H9 (cell line): ENCODE data around the gene MAPK14. TPM values are rescaled to one million over a fixed set of nuclear protein-coding genes. Genes with fewer than 3 reads are reported as not detected.
A peak's percentile ranks its signal among the peaks of the same experiment; 100 is the strongest.

Experiments used
- DNase-seq: peaks from one replicate; pipeline ENCODE4 v3.0.0-alpha.2; 2017
- H2AFZ ChIP-seq: one replicate; pipeline ENCODE4 v1.6.1; 2013; ENCODE audit warnings: mild to moderate bottlenecking, low read length, control low read depth, moderate library complexity
- H2AK5ac ChIP-seq: 2 replicates; pipeline ENCODE4 v1.6.1; 2013; ENCODE audit warnings: low read length, control low read depth, mixed read lengths; ENCODE audit not compliant: insufficient read length
- H2BK120ac ChIP-seq: one replicate; pipeline ENCODE4 v1.6.1; 2013; ENCODE audit warnings: low read depth, mild to moderate bottlenecking, low read length, control low read depth, inconsistent platforms; ENCODE audit not compliant: poor library complexity, severe bottlenecking
- H2BK12ac ChIP-seq: 2 replicates; pipeline ENCODE4 v1.6.1; 2013; ENCODE audit warnings: low read length, control low read depth, mixed read lengths, low read depth; ENCODE audit not compliant: insufficient read length
- H2BK15ac ChIP-seq: 2 replicates; pipeline ENCODE4 v1.6.1; 2013; ENCODE audit warnings: low read depth, low read length, control low read depth
- H2BK20ac ChIP-seq: one replicate; pipeline ENCODE4 v1.6.1; 2013; ENCODE audit warnings: low read depth, mild to moderate bottlenecking, low read length, control low read depth, inconsistent platforms; ENCODE audit not compliant: poor library complexity, severe bottlenecking
- H2BK5ac ChIP-seq: 2 replicates; pipeline ENCODE4 v1.6.1; 2013; ENCODE audit warnings: low read length, control low read depth, mixed read lengths; ENCODE audit not compliant: insufficient read length
- H3K14ac ChIP-seq: 2 replicates; pipeline ENCODE4 v1.6.1; 2013; ENCODE audit warnings: low read length, control low read depth; ENCODE audit not compliant: insufficient read depth
- H3K18ac ChIP-seq: 2 replicates; pipeline ENCODE4 v1.6.1; 2013; ENCODE audit warnings: low read depth, mild to moderate bottlenecking, mixed read lengths, low read length, control low read depth; ENCODE audit not compliant: insufficient read length
- H3K23ac ChIP-seq: 2 replicates; pipeline ENCODE4 v1.6.1; 2013; ENCODE audit warnings: low read length, control low read depth, mixed read lengths, low read depth; ENCODE audit not compliant: insufficient read length
- H3K23me2 ChIP-seq: 2 replicates; pipeline ENCODE4 v1.6.1; 2013; ENCODE audit warnings: low read depth, mild to moderate bottlenecking, mixed read lengths, low read length, control low read depth; ENCODE audit not compliant: insufficient read length, poor library complexity, severe bottlenecking
- H3K27ac ChIP-seq: 2 replicates; pipeline ENCODE4 v1.5.1; 2013; ENCODE audit warnings: low read length, control low read depth, mixed read lengths, low read depth; ENCODE audit not compliant: insufficient read length
- H3K27me3 ChIP-seq: 2 replicates; pipeline ENCODE4 v1.6.1; 2013; ENCODE audit warnings: low read length, control low read depth, inconsistent platforms; ENCODE audit not compliant: insufficient read depth
- H3K4ac ChIP-seq: 2 replicates; pipeline ENCODE4 v1.6.1; 2013; ENCODE audit warnings: low read depth, mild to moderate bottlenecking, control low read depth, inconsistent platforms, low read length, moderate library complexity
- H3K4me1 ChIP-seq: 2 replicates; pipeline ENCODE4 v1.6.1; 2013; ENCODE audit warnings: low read length, control low read depth, inconsistent platforms; ENCODE audit not compliant: insufficient read depth
- H3K4me2 ChIP-seq: 2 replicates; pipeline ENCODE4 v1.6.1; 2013; ENCODE audit warnings: low read length, control low read depth, mixed read lengths; ENCODE audit not compliant: insufficient read length, insufficient read depth
- H3K56ac ChIP-seq: 2 replicates; pipeline ENCODE4 v1.6.1; 2013; ENCODE audit warnings: low read depth, mild to moderate bottlenecking, mixed read lengths, low read length, control low read depth; ENCODE audit not compliant: insufficient read length
- H3K79me1 ChIP-seq: 2 replicates; pipeline ENCODE4 v1.6.1; 2013; ENCODE audit warnings: low read depth, mild to moderate bottlenecking, moderate library complexity, low read length, control low read depth, inconsistent platforms; ENCODE audit not compliant: insufficient read depth, poor library complexity, severe bottlenecking
- H3K79me2 ChIP-seq: 2 replicates; pipeline ENCODE4 v1.6.1; 2013; ENCODE audit warnings: low read length, control low read depth, inconsistent platforms; ENCODE audit not compliant: insufficient read depth
- H3K9ac ChIP-seq: 2 replicates; pipeline ENCODE4 v1.6.1; 2013; ENCODE audit warnings: low read length, control low read depth, mixed read lengths; ENCODE audit not compliant: insufficient read length; ENCODE audit errors: extremely low read depth
- H3K9me3 ChIP-seq: one replicate; pipeline ENCODE4 v1.6.1; 2013; ENCODE audit warnings: low read depth, low read length, inconsistent platforms; ENCODE audit not compliant: control insufficient read depth
- H3T11ph ChIP-seq: one replicate; pipeline ENCODE4 v1.6.1; 2013; ENCODE audit warnings: mild to moderate bottlenecking, low read length, control low read depth, inconsistent platforms
- H4K20me1 ChIP-seq: one replicate; pipeline ENCODE4 v1.6.1; 2013; ENCODE audit not compliant: control insufficient read depth, insufficient read length, insufficient read depth
- H4K5ac ChIP-seq: 2 replicates; pipeline ENCODE4 v1.6.1; 2013; ENCODE audit warnings: low read depth, mild to moderate bottlenecking, mixed read lengths, low read length, control low read depth; ENCODE audit not compliant: insufficient read length
- H4K8ac ChIP-seq: replicated peaks from 2 replicates; pipeline ENCODE4 v1.6.1; 2013; ENCODE audit warnings: low read length, control low read depth, mixed read lengths, low read depth; ENCODE audit not compliant: insufficient read length
- H4K91ac ChIP-seq: 2 replicates; pipeline ENCODE4 v1.6.1; 2013; ENCODE audit warnings: low read depth, mild to moderate bottlenecking, moderate library complexity, mixed read lengths, low read length, control low read depth; ENCODE audit not compliant: insufficient read length
- H3K27ac Mint-ChIP-seq, 3 experiments: 2 replicates in 2 of 3; 3 replicates in 1 of 3; pipeline ENCODE4 v1.8.0; 2020 to 2021; ENCODE audit warnings: mixed read lengths in 3 of 3, mild to moderate bottlenecking in 1 of 3, moderate library complexity in 1 of 3
- H3K27me3 Mint-ChIP-seq: 2 replicates; pipeline ENCODE4 v1.8.0; 2021; ENCODE audit warnings: low read depth, mild to moderate bottlenecking, moderate library complexity, mixed read lengths
- H3K36me3 Mint-ChIP-seq, 3 experiments: 2 replicates in 2 of 3; 3 replicates in 1 of 3; pipeline ENCODE4 v1.8.0; 2020 to 2021; ENCODE audit warnings: low read depth in 3 of 3, mixed read lengths in 3 of 3; ENCODE audit not compliant: insufficient read depth in 1 of 3
- H3K4me1 Mint-ChIP-seq, 2 experiments: 2 replicates each; pipeline ENCODE4 v1.8.0; 2020; ENCODE audit warnings: mixed read lengths in 2 of 2
- H3K4me3 Mint-ChIP-seq, 2 experiments: 2 replicates in 1 of 2; 3 replicates in 1 of 2; pipeline ENCODE4 v1.8.0; 2020 to 2021; ENCODE audit warnings: mild to moderate bottlenecking in 2 of 2, mixed read lengths in 2 of 2, moderate library complexity in 1 of 2
- H3K9me3 Mint-ChIP-seq, 2 experiments: 2 replicates in 1 of 2; 3 replicates in 1 of 2; pipeline ENCODE4 v1.8.0; 2020; ENCODE audit warnings: mild to moderate bottlenecking in 2 of 2, mixed read lengths in 2 of 2, moderate library complexity in 1 of 2
- WGBS: extraction: QIAGEN DNeasy Blood & Tissue Kit; methylation state at CpG from one replicate; pipeline ENCODE4 v1.1.7; 2013; ENCODE audit warnings: missing lambda C conversion rate, low lambda C conversion rate, mixed read lengths; ENCODE audit not compliant: insufficient read length; ENCODE audit errors: extremely low coverage; 5-methylcytosine and 5-hydroxymethylcytosine counted together
- total RNA-seq: library from RNA; stranded (reverse); gene quantifications from 2 replicates; pipeline ENCODE4 v1.2.1, GENCODE V29; 2021
- TF ChIP-seq, protein P1 (sequence below): fragments of 200-600 bp; sonication (generic); conservative IDR thresholded peaks from 3 replicates; pipeline ENCODE4 v1.8.0; 2021; ENCODE audit warnings: antibody characterized with exemption, mild to moderate bottlenecking

The MAPK14 gene
- total RNA-seq, 1 experiment from 2014 or later: 40.5 TPM

GRCh38 chr6:36120539-36120938, 92.9 kb downstream of the MAPK14 start:
- H3K36me3 Mint-ChIP-seq: peaks cover 0 to 3% (median 0%) of the 10 kb centered on the region in 3 experiments; a peak in 3 of 7 replicates
- Histone ChIP-seq H3K56ac (no peak overlapping the region), H4K5ac (no peak overlapping the region), H2BK120ac (no peak overlapping the region), H3K4ac (no peak overlapping the region), H3K27ac (no peak overlapping the region), H3K18ac (no peak overlapping the region), H3K4me2 (no peak overlapping the region), H3K9ac (no peak overlapping the region), H3T11ph (no peak overlapping the region), H3K23me2 (no peaks in the 10 kb centered on the region), H3K79me1 (no peaks in the 10 kb centered on the region), H3K14ac (no peak overlapping the region), H3K27me3 (no peaks in the 10 kb centered on the region), H3K4me1 (peaks cover 4% of the 10 kb centered on the region), H2BK15ac (no peak overlapping the region), H4K91ac (no peak overlapping the region), H2BK12ac (no peak overlapping the region), H2AK5ac (no peak overlapping the region), H3K23ac (no peak overlapping the region), H2AFZ (no peak overlapping the region), H2BK20ac (no peak overlapping the region), H4K8ac (no peak overlapping the region), H2BK5ac (no peak overlapping the region), H3K9me3 (no peaks in the 10 kb centered on the region), H4K20me1 (no peaks in the 10 kb centered on the region), H3K79me2 (no peaks in the 10 kb centered on the region)
- peaks cover 23% of the 10 kb centered on the region in 2 experiments for H3K4me1 Mint-ChIP-seq
- no CpG with 5 or more reads among the region's 10 CpGs for WGBS
- H3K4me3 Mint-ChIP-seq: no peak overlapping the region
- TF ChIP-seq, protein P1, sequence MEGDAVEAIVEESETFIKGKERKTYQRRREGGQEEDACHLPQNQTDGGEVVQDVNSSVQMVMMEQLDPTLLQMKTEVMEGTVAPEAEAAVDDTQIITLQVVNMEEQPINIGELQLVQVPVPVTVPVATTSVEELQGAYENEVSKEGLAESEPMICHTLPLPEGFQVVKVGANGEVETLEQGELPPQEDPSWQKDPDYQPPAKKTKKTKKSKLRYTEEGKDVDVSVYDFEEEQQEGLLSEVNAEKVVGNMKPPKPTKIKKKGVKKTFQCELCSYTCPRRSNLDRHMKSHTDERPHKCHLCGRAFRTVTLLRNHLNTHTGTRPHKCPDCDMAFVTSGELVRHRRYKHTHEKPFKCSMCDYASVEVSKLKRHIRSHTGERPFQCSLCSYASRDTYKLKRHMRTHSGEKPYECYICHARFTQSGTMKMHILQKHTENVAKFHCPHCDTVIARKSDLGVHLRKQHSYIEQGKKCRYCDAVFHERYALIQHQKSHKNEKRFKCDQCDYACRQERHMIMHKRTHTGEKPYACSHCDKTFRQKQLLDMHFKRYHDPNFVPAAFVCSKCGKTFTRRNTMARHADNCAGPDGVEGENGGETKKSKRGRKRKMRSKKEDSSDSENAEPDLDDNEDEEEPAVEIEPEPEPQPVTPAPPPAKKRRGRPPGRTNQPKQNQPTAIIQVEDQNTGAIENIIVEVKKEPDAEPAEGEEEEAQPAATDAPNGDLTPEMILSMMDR: no peak
- H3K27me3 Mint-ChIP-seq: peaks cover 5% of the 10 kb centered on the region
- DNase-seq: no peak
- 0 out of 7 replicates have a peak overlapping the region, but pooled peaks of 1 of the 3 experiments have one; percentile 23 for H3K27ac Mint-ChIP-seq
- no peaks in the 10 kb centered on the region for H3K9me3 Mint-ChIP-seq
